ENCODE data around the gene STYX.
A peak's percentile ranks its signal among the peaks of the same experiment; 100 is the strongest.
"Not testable (repeated sequence)": the region's sequence is repeated elsewhere in the genome, so short reads cannot be mapped to it uniquely, and the experiment has no call there.

The STYX gene

DNA sequence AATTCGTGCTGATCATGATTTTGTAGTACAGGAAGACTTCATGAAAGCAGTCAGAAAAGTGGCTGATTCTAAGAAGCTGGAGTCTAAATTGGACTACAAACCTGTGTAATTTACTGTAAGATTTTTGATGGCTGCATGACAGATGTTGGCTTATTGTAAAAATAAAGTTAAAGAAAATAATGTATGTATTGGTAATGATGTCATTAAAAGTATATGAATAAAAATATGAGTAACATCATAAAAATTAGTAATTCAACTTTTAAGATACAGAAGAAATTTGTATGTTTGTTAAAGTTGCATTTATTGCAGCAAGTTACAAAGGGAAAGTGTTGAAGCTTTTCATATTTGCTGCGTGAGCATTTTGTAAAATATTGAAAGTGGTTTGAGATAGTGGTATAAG lies 2.5 kb upstream of the STYX start:
- not testable (repeated sequence) for DNase-seq (ENCODE audit: low read depth)

DNA sequence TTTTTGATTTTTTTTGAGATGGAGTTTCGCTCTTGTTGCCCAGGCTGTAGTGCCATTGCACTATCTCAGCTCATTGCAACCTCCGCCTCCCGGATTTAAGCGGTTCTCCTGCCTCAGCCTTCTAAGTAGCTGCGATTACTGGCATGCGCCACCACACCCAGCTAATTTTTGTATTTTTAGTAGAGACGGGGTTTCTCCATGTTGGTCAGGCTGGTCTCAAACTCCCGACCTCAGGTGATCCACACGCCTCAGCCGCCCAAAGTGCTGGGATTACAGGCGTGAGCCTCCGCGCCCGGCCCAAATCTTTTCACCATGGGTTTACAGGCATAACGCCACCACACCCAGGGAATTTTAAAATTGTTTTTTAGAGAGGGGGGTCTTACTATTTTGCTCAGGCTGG lies 931 bp upstream of the STYX start:
- DNase-seq (ENCODE audit: low read depth), result not testable (repeated sequence)

DNA sequence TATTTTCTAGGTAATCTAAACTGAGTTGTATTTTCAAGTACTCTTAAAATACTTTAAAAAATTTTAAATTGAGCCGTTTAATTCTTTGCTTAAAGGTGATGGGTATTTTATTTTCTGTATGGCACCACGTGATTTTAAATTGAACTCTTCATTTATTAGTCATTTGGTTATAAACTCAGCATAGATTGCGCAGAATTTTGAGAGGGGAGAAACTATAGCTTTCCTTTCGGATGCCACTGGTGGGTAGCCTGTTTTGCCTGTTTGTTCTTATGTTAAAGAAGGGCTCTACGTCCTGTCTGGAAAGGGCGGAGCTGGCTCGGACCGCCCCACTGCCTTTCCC lies 411 bp upstream of the STYX start:
- DNase-seq (ENCODE audit: low read depth), result no peak

DNA sequence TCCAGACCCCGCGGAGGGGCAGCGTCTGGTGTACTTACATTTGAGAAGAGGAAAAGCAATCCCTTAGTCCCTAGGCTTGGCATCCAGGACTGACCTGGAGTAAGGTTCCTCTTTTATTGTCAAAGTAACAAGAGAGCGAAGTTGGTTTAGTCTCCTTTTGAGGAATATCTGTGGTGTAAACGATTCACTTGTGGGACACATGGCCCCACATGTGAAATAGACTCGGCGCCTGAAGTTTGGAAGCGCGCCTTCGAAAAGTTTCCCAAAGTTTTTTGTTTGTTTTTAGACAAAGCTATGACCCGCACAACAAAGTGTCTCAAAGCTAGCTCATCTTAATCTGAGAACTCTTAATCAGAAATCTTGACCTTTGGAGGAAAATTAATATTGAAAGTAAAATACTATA lies 744 bp downstream of the STYX start:
- DNase-seq (ENCODE audit: low read depth), result peak; percentile 56

GRCh38 chr14:52733824-52734223 lies 3.9 kb downstream of the STYX start:
- DNase-seq (ENCODE audit: low read depth), result no peak

GRCh38 chr14:52735921-52736489 lies 6.0 kb downstream of the STYX start:
- DNase-seq (ENCODE audit: low read depth), result no peak

GRCh38 chr14:52738409-52738808 lies 8.4 kb downstream of the STYX start:
- DNase-seq (ENCODE audit: low read depth), result no peak

GRCh38 chr14:52740751-52741150 lies 10.8 kb downstream of the STYX start:
- no peak for DNase-seq (ENCODE audit: low read depth)

DNA sequence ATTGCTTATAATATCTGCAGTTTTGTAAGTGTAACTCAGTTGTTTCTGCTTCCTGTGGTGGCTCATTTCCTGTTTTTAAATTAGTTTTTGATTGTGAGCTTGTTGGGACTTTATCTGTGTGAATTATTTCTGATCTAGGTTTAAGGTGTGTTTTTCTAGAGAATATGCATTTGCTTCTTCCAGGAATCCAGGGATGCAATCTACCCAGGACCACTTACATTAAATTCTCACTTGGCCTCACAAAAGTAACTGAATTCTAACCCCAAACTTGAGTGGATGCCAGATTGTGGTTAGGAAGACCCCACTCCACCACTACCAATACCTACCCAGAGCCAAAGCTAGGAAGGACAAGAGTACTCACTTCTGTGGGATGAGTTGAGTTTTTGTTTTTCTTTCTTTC lies 11.9 kb downstream of the STYX start:
- no peak for DNase-seq (ENCODE audit: low read depth)

GRCh38 chr14:52748647-52749292 lies 18.8 kb downstream of the STYX start:
- no peak for DNase-seq (ENCODE audit: low read depth)

- no peak for DNase-seq (ENCODE audit: low read depth)
Observed at GRCh38 chr14:52755607-52756316, 25.8 kb downstream of the STYX start.

GRCh38 chr14:52759145-52759544 lies 29.2 kb downstream of the STYX start:
- DNase-seq (ENCODE audit: low read depth), result no peak

- not testable (repeated sequence) for DNase-seq (ENCODE audit: low read depth)
Observed at GRCh38 chr14:52762923-52763322, 33.0 kb downstream of the STYX start.

- no peak for DNase-seq (ENCODE audit: low read depth)
Observed at GRCh38 chr14:52767058-52767833, 37.3 kb downstream of the STYX start.

DNA sequence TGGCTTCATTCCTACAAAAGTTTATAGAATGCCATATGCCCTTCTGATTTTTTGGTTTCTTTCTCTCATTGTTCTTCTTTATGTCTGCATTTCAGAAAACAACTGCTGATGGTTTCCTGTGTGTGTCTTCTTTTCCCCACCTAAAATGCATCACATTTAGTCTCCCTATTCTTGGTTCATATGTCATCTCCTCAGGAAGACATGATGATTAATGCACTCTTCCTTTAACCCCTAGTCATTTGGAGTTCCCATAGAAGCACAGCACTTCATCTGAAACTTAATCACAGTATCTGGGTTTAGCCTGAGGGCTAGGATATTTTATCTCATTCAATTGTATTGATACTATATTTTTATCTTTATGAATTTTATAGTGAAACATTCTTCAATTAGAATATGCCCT lies 39.9 kb downstream of the STYX start:
- peak; percentile 54 for DNase-seq (ENCODE audit: low read depth)

DNA sequence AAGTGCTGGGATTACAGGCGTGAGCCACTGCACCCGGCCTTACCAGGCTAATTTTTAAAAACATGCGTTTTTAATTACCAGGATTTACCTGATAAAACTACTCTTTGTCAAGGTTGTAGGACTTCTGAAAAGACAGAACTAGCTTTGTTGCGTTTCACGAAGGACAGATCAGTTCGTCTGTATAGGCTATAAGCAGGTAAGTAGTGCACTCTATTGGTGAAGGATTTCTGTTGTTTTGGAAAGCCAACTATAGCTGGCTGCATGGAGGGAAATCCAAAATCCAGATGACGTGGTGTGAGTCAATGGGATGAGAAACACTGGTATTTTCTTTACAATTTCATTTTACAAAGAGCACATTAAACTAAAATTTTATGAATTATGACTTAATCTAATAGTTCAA lies 46.9 kb downstream of the STYX start:
- no peak for DNase-seq (ENCODE audit: low read depth)

DNA sequence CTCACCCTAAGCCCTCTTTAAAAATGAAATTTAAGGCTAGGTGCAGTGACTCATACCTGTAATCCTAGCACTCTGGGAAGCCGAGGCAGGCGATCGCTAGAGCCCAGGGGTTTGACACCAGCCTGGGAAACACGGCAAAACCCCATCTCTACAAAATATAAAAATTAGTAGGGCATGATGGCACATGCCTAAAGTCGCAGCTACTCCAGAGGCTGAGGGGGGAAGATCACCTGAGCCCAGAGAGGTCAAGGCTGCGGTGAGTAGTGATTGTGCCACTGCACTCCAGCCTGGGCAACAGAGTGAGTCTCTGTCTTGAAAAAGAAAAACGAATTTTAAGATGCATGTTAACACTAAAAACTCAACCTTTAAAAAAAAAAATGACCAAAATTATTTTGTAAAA lies 48.7 kb downstream of the STYX start:
- DNase-seq (ENCODE audit: low read depth), result no peak

DNA sequence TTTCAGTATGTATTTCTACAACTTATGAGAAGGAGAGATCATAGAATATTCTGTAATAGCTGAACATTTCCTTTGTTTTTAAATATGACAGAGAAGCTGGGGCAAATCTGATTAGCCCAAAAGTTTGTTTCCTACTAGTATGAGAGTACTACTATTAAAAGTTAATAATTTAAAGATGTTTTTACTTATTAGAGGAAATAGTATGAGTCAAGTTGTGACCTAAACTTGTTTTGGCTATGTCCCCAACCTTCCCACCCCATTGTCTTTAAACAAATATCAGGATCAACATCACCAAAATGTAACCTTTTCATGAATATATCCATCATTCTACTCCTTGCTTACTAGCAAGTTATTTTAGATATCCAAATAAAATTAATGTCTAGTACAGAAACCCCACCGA lies 50.9 kb downstream of the STYX start:
- DNase-seq (ENCODE audit: low read depth), result no peak

DNA sequence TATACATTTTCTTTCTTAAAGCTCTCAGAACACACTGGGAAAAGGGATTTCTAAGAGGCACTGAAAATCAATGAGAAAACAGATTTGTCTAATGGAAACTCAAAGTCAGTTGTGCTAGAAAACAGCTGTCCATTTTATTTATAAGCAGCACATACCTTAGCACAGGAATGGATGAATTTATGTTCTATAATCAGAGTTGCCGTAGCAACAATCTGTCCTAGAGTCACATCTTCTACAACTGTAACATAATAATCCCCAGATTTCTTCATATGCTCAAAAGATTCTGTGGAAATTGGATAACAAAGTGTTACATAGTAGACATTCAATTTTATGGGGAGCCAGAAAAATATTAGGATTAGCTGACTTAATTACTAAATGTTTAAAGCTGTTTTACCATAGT lies 51.7 kb downstream of the STYX start:
- no peak for DNase-seq (ENCODE audit: low read depth)

DNA sequence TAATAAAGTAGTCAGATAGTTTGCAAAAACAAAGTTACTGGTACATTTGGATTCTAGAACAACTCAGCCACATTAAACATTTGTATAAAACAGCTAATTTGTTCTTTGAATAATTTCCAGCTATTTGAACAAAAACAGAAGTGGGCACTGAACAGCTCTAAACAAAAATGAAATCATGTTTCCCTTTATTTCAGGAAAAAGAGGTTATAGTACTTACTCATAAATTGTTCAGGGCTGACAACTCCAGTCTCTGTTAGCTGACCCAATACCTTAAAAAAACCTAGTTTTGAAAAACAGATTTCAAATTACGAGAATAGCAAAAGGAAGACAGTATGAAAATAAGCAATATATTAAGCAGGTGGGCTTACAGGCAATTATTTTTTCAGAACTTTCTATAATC lies 53.2 kb downstream of the STYX start:
- no peak for DNase-seq (ENCODE audit: low read depth)

DNA sequence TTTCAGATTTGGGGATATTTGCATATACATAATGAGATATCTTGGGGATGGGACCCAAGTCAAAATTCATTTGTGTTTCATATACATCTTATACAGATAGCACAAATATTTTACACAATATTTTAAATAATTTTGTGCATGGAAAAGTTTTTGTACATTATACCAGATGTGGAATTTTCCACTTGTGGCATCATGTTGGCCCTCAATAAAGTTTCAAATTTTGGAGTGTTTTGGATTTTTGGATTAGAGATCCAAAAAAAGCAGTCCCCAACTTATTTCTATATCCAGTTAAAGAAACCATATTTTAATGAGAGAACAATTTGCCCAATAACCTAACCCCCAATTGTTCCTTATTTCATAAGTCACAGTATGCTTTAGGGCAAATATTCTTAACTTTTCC lies 56.9 kb downstream of the STYX start:
- DNase-seq (ENCODE audit: low read depth), result no peak

DNA sequence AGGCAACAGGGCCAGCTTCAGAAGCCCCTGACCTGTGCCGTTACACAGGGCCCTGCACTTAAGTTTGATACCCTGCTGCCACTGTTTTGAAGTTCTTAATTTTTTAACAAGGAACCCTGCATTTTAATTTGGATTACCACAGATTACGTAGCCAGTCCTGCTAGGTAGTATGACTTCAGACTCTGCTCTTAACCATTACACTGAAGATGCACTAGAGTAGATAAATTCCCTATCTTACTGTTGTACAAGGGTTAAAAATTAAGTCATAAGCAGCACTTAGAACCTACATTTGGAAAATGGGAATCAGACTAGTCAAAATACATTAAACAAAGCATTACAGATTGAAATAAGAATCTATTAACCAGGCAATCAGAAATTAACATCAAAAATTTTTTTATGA lies 59.2 kb downstream of the STYX start:
- DNase-seq (ENCODE audit: low read depth), result no peak
